Adipose tissue (tissue), 3 donors: ENCODE results near the gene NME9. TPM values are rescaled to one million over a fixed set of nuclear protein-coding genes. Genes with fewer than 3 reads are reported as not detected.

Experiments
- H3K27ac ChIP-seq: one replicate; pipeline ENCODE4 v1.5.1; 2013; ENCODE audit warnings: low read depth, low read length
- WGBS, 3 donors: extraction: QIAGEN DNeasy Blood & Tissue Kit; methylation state at CpG; one replicate each; pipeline ENCODE4 v1.1.7; 2013; 5-methylcytosine and 5-hydroxymethylcytosine counted together
- polyA plus RNA-seq, 3 donors: library from polyadenylated mRNA; stranded (reverse); fragments of 200-250 nt; gene quantifications; one replicate each; pipeline ENCODE4 v1.2.3, GENCODE V29; 2013
- donor health status: healthy with polysubstance abuse.
- donor health status: Bipolar disorder and iron deficiency.
- donor health status: healthy.

The NME9 gene
- polyA plus RNA-seq, 3 donors: 0.15 to 0.74 (median 0.56) TPM

GRCh38 chr3:138364356-138365252 lies 35.0 kb upstream of the NME9 start:
- no peak overlapping the region for H3K27ac ChIP-seq
- 89 to 91% (median 89%) methylated on average over 6 of the region's 6 CpGs for WGBS, 3 donors

GRCh38 chr3:138363322-138363721 lies 33.7 kb upstream of the NME9 start:
- WGBS, 3 donors: 93 to 98% (median 98%) methylated on average over 4 of the region's 4 CpGs
- H3K27ac ChIP-seq: no peak overlapping the region

- WGBS, 3 donors: 93 to 95% (median 94%) methylated on average over 7 of the region's 7 CpGs
- no peak overlapping the region for H3K27ac ChIP-seq
Observed at GRCh38 chr3:138362538-138362937, 32.9 kb upstream of the NME9 start.

- 67 to 86% (median 79%) methylated on average over 7 of the region's 7 CpGs for WGBS, 3 donors
- no peak overlapping the region for H3K27ac ChIP-seq
Observed at GRCh38 chr3:138361561-138361971, 31.9 kb upstream of the NME9 start.

- no peak overlapping the region for H3K27ac ChIP-seq
Observed at GRCh38 chr3:138360869-138361525, 31.3 kb upstream of the NME9 start.

GRCh38 chr3:138359919-138360868 lies 30.5 kb upstream of the NME9 start:
- WGBS, 3 donors: 83 to 86% (median 84%) methylated on average over 15 of the region's 15 CpGs
- no peak overlapping the region for H3K27ac ChIP-seq

More at GRCh38 chr3:138360869-138361525, 31.3 kb upstream of the NME9 start:
- WGBS, 3 donors: 89 to 92% (median 92%) methylated on average over 9 of the region's 9 CpGs

- WGBS, 3 donors: 63 to 81% (median 76%) methylated on average over 7 of the region's 7 CpGs
- no peak overlapping the region for H3K27ac ChIP-seq
Observed at GRCh38 chr3:138359148-138359918, 29.7 kb upstream of the NME9 start.

GRCh38 chr3:138356730-138357405 lies 27.2 kb upstream of the NME9 start:
- H3K27ac ChIP-seq: no peak overlapping the region
- WGBS, 3 donors: 62 to 77% (median 73%) methylated on average over 7 of the region's 7 CpGs

GRCh38 chr3:138355071-138355470 lies 25.4 kb upstream of the NME9 start:
- H3K27ac ChIP-seq: no peak overlapping the region
- WGBS, 3 donors: 93 to 96% (median 94%) methylated on average over 3 of the region's 3 CpGs

- H3K27ac ChIP-seq: no peak overlapping the region
Observed at GRCh38 chr3:138354376-138354775, 24.7 kb upstream of the NME9 start.

- no peak overlapping the region for H3K27ac ChIP-seq
- WGBS, 3 donors: 92 to 96% (median 94%) methylated on average over 5 of the region's 5 CpGs
Observed at GRCh38 chr3:138351916-138352550, 22.4 kb upstream of the NME9 start.

GRCh38 chr3:138351151-138351550 lies 21.5 kb upstream of the NME9 start:
- no peak overlapping the region for H3K27ac ChIP-seq

- H3K27ac ChIP-seq: no peak overlapping the region
- WGBS, 3 donors: 39 to 57% (median 41%) methylated on average over 15 of the region's 15 CpGs
Observed at GRCh38 chr3:138349926-138350665, 20.4 kb upstream of the NME9 start.

GRCh38 chr3:138348754-138349739 lies 19.4 kb upstream of the NME9 start:
- WGBS, 3 donors: 6 to 9% (median 8%) methylated on average over 50 to 58 of the region's 58 CpGs
- no peak overlapping the region for H3K27ac ChIP-seq

- 0 to 1% (median 1%) methylated on average over 56 to 93 of the region's 93 CpGs for WGBS, 3 donors
- H3K27ac ChIP-seq: peak within 1 kb of the TSS; percentile 35
Observed at GRCh38 chr3:138347960-138348753, 18.5 kb upstream of the NME9 start, which contains the start of gene MRAS. Gene MRAS, plus strand, starts transcription at chr3:138348579. Its CDS starts 24,305 bp downstream, at chr3:138372884.
